Measurements from ENCODE around the gene COP1.
"Not testable (repeated sequence)": the region's sequence is repeated elsewhere in the genome, so short reads cannot be mapped to it uniquely, and the experiment has no call there.

COP1 gene

GRCh38 chr1:176134666-176135065 is 72.4 kb downstream of the COP1 start:
- DNase-seq (ENCODE audit: low read depth, low spot score): no peak

GRCh38 chr1:176122282-176122681 is 84.8 kb downstream of the COP1 start:
- no peak for DNase-seq (ENCODE audit: low read depth, low spot score)

- DNase-seq (ENCODE audit: low read depth, low spot score): peak; percentile 2
These were observed 87.5 kb downstream of the COP1 start for GRCh38 chr1:176119549-176119948.

- DNase-seq (ENCODE audit: low read depth, low spot score): no peak
These were observed 88.1 kb downstream of the COP1 start for GRCh38 chr1:176118985-176119384.

GRCh38 chr1:176111835-176112234 is 95.3 kb downstream of the COP1 start:
- no peak for DNase-seq (ENCODE audit: low read depth, low spot score)

- DNase-seq (ENCODE audit: low read depth, low spot score): peak; percentile 26
These were observed 96.9 kb downstream of the COP1 start for GRCh38 chr1:176110203-176110602.

GRCh38 chr1:176102768-176103350 is 104.2 kb downstream of the COP1 start:
- DNase-seq (ENCODE audit: low read depth, low spot score): peak; percentile 1

- peak; percentile 40 for DNase-seq (ENCODE audit: low read depth, low spot score)
These were observed 105.0 kb downstream of the COP1 start for GRCh38 chr1:176101951-176102642.

- no peak for DNase-seq (ENCODE audit: low read depth, low spot score)
These were observed 108.5 kb downstream of the COP1 start for GRCh38 chr1:176098560-176098959.

- DNase-seq (ENCODE audit: low read depth, low spot score): no peak
These were observed 111.1 kb downstream of the COP1 start for GRCh38 chr1:176096015-176096414.

- no peak for DNase-seq (ENCODE audit: low read depth, low spot score)
These were observed 116.3 kb downstream of the COP1 start for GRCh38 chr1:176090766-176091165.

GRCh38 chr1:176087746-176088145 is 119.3 kb downstream of the COP1 start:
- DNase-seq (ENCODE audit: low read depth, low spot score): not testable (repeated sequence)

GRCh38 chr1:176073524-176074157 is 133.4 kb downstream of the COP1 start:
- DNase-seq (ENCODE audit: low read depth, low spot score): peak; percentile 76

GRCh38 chr1:176068901-176069300 is 138.2 kb downstream of the COP1 start:
- DNase-seq (ENCODE audit: low read depth, low spot score): no peak

GRCh38 chr1:176068256-176068655 is 138.8 kb downstream of the COP1 start:
- no peak for DNase-seq (ENCODE audit: low read depth, low spot score)

- DNase-seq (ENCODE audit: low read depth, low spot score): no peak
These were observed 140.4 kb downstream of the COP1 start for GRCh38 chr1:176066709-176067108.

GRCh38 chr1:176058686-176059085 is 148.4 kb downstream of the COP1 start:
- DNase-seq (ENCODE audit: low read depth, low spot score): peak; percentile 18

GRCh38 chr1:176056312-176056711 is 150.8 kb downstream of the COP1 start:
- DNase-seq (ENCODE audit: low read depth, low spot score): no peak

GRCh38 chr1:176055398-176055797 is 151.7 kb downstream of the COP1 start:
- no peak for DNase-seq (ENCODE audit: low read depth, low spot score)

- no peak for DNase-seq (ENCODE audit: low read depth, low spot score)
These were observed 155.1 kb downstream of the COP1 start for GRCh38 chr1:176051902-176052518.

- no peak for DNase-seq (ENCODE audit: low read depth, low spot score)
These were observed 155.7 kb downstream of the COP1 start for GRCh38 chr1:176051402-176051801.

- DNase-seq (ENCODE audit: low read depth, low spot score): no peak
These were observed 157.5 kb downstream of the COP1 start for GRCh38 chr1:176049582-176049981.

GRCh38 chr1:176046926-176047325 is 160.2 kb downstream of the COP1 start:
- DNase-seq (ENCODE audit: low read depth, low spot score): no peak
